K562 (cell line): Measurements from ENCODE around the gene CACNA1I.

Source experiments
- ATF2 ChIP-seq: sonication (generic); formaldehyde crosslinking; IDR thresholded peaks from 2 replicates; pipeline ENCODE4 v1.8.1; 2022; ENCODE audit warnings: missing genetic modification reagents
- CCAR2 ChIP-seq: fragments of 200-400 bp; formaldehyde crosslinking; IDR thresholded peaks from 2 replicates; pipeline ENCODE4 v1.6.1; 2017; ENCODE audit warnings: mild to moderate bottlenecking, low read depth, low read length
- MEF2A ChIP-seq: IDR thresholded peaks from 2 replicates; pipeline ENCODE4 v1.6.1; 2011; ENCODE audit warnings: low read depth, mild to moderate bottlenecking, low read length, moderate library complexity; ENCODE audit not compliant: control insufficient read depth
- NCOA6 ChIP-seq: fragments of 450-650 bp; IDR thresholded peaks from 2 replicates; pipeline ENCODE4 v1.6.1; 2017; ENCODE audit warnings: mild to moderate bottlenecking
- NRF1 ChIP-seq, 2 experiments: fragments of 450-650 bp; IDR thresholded peaks in 1 of 2; conservative IDR thresholded peaks in 1 of 2; 2 replicates each; pipeline ENCODE4 v1.6.1; 2014; ENCODE audit warnings: mild to moderate bottlenecking in 2 of 2
- ZNF431 ChIP-seq: sonication (generic); formaldehyde crosslinking; IDR thresholded peaks from 2 replicates; pipeline ENCODE4 v1.8.0; 2022; ENCODE audit warnings: mild to moderate bottlenecking, missing genetic modification reagents

- TF ChIP-seq ATF2 (CRISPR knock-in tag), result no peak
- no peak for TF ChIP-seq MEF2A
- TF ChIP-seq NCOA6, result no peak
- TF ChIP-seq ZNF431 (CRISPR knock-in tag), result no peak
- TF ChIP-seq CCAR2, result no peak
- no peak for TF ChIP-seq NRF1 (conservative IDR thresholded peaks at IDR 0.05 in 1 of 2, IDR thresholded peaks at IDR 0.05 in 1 of 2)
Measured at GRCh38 chr22:39596601-39597000, 26.0 kb downstream of the CACNA1I start.
